Measurements from ENCODE around the gene UBR2. TPM values are rescaled to one million over a fixed set of nuclear protein-coding genes. Genes with fewer than 3 reads are reported as not detected.

The UBR2 gene
- total and polyA plus RNA-seq, 9 of the 15 experiments (the other 6 are each of a cell fraction or from before 2014, with no cell fraction given), result 9.1 to 38.9 (median 23.4) TPM

DNA sequence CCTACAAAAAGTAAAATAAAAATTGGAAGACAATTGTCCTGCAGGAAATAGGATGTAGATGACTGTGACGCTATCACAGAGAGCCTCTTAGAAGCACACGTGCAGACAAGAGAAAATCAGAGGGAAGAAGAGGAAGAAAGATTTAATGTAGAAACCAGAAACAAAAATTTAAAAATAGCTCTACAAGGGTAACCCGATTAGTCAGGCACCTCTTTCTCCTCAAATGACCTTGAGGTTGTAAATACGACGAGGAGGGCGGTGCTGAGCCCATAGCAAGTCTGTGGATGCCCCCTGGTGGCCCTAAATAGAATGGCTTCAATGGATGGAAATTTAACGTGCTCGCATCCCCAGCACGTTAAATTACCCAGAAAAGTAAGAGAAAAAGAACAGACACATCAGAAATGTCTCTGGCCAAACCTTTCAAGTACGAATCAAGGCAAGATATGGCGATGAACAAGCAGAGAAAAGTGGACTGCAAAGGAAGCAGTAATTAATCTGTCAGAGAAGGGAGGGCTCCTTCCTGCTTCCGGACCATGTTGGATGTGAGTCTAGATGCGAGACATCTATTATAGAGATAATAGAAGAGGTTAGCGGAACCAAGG, 162.8 kb downstream of the UBR2 start:
- Histone ChIP-seq H3K9me3 (replicated peaks; ENCODE audit: control insufficient read depth, insufficient read depth, low read depth, low read length) (no peaks in the 10 kb centered on the region), H3K4me3 (no peak overlapping the region), H3K27ac (ENCODE audit: extremely low read depth, low read depth, low read length) (no peak overlapping the region), H3K27me3 (ENCODE audit: control insufficient read depth in 2 of 2, insufficient read depth in 2 of 2, low read length in 2 of 2) (peaks cover 7 to 11% of the 10 kb centered on the region in 2 experiments), H3K9me1 (ENCODE audit: control insufficient read depth, insufficient read depth, low read length) (peaks cover 6% of the 10 kb centered on the region), H3K4me2 (ENCODE audit: insufficient read depth, low read length) (peak overlapping the region; percentile 48), H4K20me1 (replicated peaks; ENCODE audit: control insufficient read depth, insufficient read depth, low read length) (no peaks in the 10 kb centered on the region), H2AFZ (ENCODE audit: low read depth, low read length) (peak overlapping the region; percentile 87), H3K9ac (ENCODE audit: insufficient read depth in 1 of 2, low read depth in 2 of 2, low read length in 2 of 2) (no peak overlapping the region), H3K36me3 (ENCODE audit: control insufficient read depth, insufficient read depth, low read length) (no peaks in the 10 kb centered on the region), H3K79me2 (ENCODE audit: control insufficient read depth, insufficient read depth, low read length) (no peaks in the 10 kb centered on the region), H3K4me1 (replicated peaks in 1 of 2; ENCODE audit: control insufficient read depth in 2 of 2, insufficient read depth in 2 of 2, low read length in 2 of 2) (peaks cover 6 to 8% of the 10 kb centered on the region in 2 experiments; a peak in 4 of 5 replicates)
- WGBS (ENCODE audit: insufficient coverage, low coverage, missing lambda C conversion rate), result 18% methylated on average over 14 of the region's 14 CpGs
- FAIRE-seq, result peak; percentile 97
- POLR2A ChIA-PET, result interaction anchor here (0.8 to 1.9 kb wide), 4 partner anchors 9 to 153 kb away, joined by 3 to 5 read pairs (median 4); partner anchors contain the start of gene RPL7L1
- BruUV-seq (replicated peaks), result no TSS peak
- DNase-seq (ENCODE audit: extremely low read depth in 1 of 4, low spot score in 3 of 4), result peak; percentile 87 to 92 (median 90)
- CTCF ChIA-PET (ENCODE audit: low intra/inter-chr PET ratio), result interaction anchor here (0.5 to 2.7 kb wide), 10 partner anchors 10 to 651 kb away, joined by 3 to 40 read pairs (median 4); partner anchors contain the start of gene UBR2
- intact Hi-C loops (cut with micrococcal nuclease), result loop anchor here (1.0 to 10.0 kb wide), 5 partner anchors 65 to 462 kb away; partner anchors contain the start of genes RPL7L1 and UBR2
- peak; percentile 90 for ATAC-seq
- in situ Hi-C loops (cut with MboI), result no loop called here
- TF ChIP-seq SMARCE1 (IDR thresholded peaks at IDR 0.05), result peak; percentile 45; the same call in 1 of the 2 replicates
- TF ChIP-seq HDAC3 (IDR thresholded peaks at IDR 0.05; ENCODE audit: borderline replicate concordance, partially characterized antibody), result peak; percentile 58
- no peak for TF ChIP-seq TBL1XR1 (IDR thresholded peaks at IDR 0.05; ENCODE audit: low read length in 2 of 2)
- TF ChIP-seq CTBP1 (IDR thresholded peaks at IDR 0.05; ENCODE audit: borderline replicate concordance), result peak; percentile 77
- TF ChIP-seq ZNF318 (IDR thresholded peaks at IDR 0.05; ENCODE audit: borderline replicate concordance in 1 of 2, low read depth in 1 of 2), result no peak
- TF ChIP-seq TEAD2 (tag; IDR thresholded peaks at IDR 0.05), result no peak
- peak; percentile 85 for TF ChIP-seq XRCC5 (IDR thresholded peaks at IDR 0.05; ENCODE audit: low read depth, low read length)
- peak; percentile 89 for TF ChIP-seq MEF2D (tag; conservative IDR thresholded peaks at IDR 0.05; ENCODE audit: low read depth)
- TF ChIP-seq, protein P1, sequence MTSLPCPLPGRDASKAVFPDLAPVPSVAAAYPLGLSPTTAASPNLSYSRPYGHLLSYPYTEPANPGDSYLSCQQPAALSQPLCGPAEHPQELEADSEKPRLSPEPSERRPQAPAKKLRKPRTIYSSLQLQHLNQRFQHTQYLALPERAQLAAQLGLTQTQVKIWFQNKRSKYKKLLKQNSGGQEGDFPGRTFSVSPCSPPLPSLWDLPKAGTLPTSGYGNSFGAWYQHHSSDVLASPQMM (CRISPR knock-in tag; IDR thresholded peaks at IDR 0.05), result no peak
- TF ChIP-seq KDM2B (CRISPR knock-in tag; IDR thresholded peaks at IDR 0.05), result no peak
- TF ChIP-seq, protein P2, sequence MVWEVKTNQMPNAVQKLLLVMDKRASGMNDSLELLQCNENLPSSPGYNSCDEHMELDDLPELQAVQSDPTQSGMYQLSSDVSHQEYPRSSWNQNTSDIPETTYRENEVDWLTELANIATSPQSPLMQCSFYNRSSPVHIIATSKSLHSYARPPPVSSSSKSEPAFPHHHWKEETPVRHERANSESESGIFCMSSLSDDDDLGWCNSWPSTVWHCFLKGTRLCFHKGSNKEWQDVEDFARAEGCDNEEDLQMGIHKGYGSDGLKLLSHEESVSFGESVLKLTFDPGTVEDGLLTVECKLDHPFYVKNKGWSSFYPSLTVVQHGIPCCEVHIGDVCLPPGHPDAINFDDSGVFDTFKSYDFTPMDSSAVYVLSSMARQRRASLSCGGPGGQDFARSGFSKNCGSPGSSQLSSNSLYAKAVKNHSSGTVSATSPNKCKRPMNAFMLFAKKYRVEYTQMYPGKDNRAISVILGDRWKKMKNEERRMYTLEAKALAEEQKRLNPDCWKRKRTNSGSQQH (CRISPR knock-in tag; IDR thresholded peaks at IDR 0.05), result no peak
